HG03159 (cell line): ENCODE data around the gene TGFA.
A peak's percentile ranks its signal among the peaks of the same experiment; 100 is the strongest.

ENCODE experiments used
- ATAC-seq: cut with Tn5 transposase; IDR thresholded peaks from one replicate; pipeline ENCODE4 v1.9.1; 2021; ENCODE audit warnings: mild to moderate bottlenecking, moderate library complexity; ENCODE audit not compliant: unreplicated experiment

Gene TGFA

DNA sequence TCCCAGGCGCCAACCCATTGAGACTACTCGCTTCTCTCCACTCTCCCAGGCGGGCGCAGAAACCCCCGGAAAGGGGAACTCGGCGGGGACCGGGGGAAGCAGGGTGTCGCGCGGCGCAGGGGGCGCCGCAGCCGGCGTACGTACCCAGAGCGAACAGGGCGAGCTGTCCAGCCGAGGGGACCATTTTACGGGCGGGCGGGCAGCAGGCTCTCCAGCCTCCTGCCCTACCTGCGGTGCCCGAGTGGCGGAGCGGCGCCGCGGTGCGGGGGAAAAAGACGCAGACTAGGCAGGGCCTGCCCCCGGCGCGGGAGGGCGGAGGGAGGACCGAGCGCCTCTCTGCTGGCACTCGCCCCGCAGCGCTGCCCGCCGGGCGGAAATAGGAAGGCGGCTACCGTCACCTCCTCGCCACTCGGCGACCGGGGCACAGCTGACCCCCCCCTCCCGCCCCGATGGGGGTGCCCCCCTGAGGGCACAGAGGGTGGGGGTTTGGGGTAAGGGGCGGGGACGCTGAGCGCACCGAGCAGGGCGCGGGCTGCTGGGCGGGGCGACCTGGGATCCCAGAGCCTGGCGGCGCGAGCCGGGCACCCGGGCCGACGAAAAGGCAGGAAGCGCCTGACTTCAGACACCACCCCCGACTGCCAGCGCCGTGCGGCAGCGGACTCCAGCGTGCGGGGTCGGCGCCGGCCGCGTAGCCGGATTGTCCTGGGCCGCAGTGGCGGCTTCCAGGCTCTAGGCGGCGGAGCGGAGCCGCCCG, at the start of gene TGFA:
Gene TGFA (minus strand): TSS at position 243 of the 754 bp plus-strand sequence. CDS start 59 bp downstream, at position 184.
- peak; percentile 80 for ATAC-seq

DNA sequence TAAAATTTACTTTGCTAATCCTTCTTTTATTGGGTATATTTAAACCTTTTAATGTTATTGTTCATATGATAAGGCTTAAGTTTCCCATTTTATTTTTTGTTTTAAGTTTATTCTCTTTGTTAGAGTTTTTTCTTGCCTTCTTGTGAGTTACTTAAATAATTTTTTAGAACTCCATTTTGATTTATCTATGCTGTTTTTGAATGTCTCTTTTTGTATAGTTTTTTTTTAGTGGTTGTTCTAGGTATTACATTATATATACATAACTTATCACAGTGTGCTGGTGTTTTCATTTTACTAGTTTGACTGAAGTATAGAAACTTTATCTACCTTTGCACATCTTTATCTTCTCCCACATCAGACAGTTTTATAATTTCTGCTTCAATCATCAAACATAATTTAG, 49.4 kb upstream of the TGFA start:
- no peak for ATAC-seq

DNA sequence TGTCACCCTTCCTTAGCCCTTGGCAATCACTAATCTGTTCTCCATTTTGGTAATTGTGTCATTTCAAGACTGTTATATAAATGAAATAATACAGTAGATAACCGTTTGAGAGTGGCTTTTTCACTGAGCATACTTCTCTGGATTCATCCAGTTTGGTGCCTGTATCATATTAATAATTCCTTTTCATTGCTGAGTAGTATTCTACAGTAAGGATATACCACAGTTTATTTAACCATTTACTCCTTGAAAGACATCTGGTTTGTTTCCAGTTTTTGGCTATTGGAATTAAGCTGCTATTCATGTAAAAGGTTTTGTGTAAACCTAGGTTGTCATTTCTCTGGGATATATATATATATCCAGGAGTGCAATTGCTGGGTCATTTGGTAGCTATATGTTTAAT, 44.6 kb upstream of the TGFA start:
- ATAC-seq = no peak

DNA sequence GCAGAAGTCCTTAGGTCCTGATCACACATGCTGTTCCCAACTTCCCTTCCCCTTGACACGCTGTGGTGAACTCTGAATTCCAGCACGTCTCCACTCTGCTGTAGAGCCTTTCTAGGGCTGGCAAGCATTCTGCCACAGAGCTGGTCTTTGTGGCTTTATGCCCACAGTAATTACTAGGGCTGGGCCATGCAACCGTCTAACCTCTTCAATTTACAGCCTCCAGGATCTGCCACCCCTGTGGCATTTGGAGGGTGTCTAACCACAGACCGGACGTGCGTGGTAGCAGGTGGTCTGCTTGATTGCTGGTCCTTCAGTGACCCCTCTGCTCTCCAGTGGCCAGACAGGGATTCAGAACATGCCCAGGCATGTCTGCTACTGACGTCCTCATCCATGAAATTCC, 43.1 kb upstream of the TGFA start:
- no peak for ATAC-seq

DNA sequence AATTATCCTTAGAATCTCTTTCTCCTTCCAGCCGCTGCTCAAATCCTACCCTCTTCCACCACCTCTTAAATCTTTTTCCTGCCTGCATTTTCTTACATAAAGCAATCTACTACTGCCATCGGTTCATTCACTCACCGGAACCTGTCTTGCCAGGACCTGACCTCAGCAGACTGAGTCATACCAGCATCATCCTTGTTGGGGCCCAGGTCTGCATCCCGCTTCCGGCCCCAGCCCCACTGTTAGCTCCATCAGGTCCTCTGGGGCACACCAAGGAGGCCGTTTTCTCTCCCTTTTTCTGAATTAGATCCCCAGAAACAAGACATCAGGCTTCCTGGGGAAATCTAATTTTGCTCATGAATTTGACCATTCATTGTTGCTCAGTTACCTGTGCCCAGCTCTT, 42.7 kb upstream of the TGFA start:
- ATAC-seq = no peak

DNA sequence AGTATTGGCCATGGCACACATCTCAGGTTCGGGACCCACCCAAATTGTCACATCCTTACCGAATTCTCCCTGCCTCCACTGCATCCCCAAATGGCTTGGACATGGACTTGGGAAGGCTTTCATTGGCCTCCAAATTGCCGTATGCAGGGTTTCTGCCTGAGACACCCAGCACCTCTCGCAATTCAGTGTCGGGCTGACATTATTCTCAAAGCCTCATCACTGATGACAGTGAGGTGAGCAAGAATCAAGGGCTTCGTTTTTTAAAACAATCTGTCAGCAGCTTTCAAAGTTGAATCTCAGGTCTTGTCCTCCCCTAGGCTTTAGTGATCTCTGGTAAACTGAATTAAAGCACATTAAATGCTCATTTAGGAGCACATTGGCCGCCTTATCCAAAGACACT, 29.5 kb upstream of the TGFA start:
- no peak for ATAC-seq

DNA sequence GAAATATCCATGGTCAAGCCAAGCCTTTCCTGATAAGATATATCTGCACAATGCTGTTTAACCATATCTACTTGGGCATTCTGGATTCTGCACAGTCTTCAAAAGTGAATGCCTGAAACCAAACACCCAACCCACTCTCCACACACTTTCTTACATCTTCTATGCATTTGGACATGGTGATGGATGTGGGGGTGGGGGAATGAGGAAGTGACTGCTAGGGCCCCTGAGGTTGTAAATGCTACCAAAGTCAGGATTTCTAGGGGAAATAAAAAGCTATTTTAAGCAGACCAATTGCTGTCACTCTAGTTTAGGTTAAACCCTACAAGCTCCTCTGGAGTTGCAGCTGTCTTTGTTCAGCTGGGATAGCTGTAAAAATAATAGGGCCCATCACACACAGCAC, 26.7 kb upstream of the TGFA start:
- no peak for ATAC-seq

DNA sequence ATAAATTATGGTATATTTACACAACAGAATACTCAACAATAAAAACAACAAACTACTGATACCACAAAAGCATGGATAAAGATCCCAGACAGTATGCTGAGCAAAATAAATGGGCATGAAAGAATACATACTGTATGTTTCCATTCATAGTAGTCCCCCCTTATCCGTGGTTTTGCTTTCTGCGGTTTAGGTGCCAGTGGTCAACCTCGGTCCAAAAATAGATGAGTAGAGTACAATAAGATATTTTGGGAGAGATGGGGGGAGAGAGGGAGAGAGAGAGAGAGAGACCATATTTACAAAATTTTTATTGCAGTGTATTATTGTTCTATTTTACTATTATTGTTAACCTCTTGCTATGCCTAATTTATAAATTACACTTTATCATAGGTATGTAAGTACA, 21.0 kb upstream of the TGFA start:
- ATAC-seq = no peak

DNA sequence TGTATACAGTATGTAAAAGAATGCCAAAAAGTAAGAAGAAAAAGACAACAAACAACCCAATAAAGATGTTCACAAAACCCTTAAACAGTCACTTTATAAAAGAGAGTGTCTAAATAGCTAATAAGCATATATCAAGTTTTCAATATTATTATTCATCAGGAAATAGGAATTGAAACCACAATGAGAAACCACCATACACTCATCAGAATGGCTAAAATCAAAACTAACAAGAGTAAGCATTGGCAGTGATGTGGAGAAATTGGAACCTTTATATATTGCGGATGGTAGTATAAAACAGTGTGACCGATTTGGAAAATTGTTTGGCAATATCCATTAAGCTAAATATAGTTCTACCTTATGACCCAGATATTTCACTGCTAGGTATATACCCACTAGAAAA, 20.5 kb upstream of the TGFA start:
- no peak for ATAC-seq

DNA sequence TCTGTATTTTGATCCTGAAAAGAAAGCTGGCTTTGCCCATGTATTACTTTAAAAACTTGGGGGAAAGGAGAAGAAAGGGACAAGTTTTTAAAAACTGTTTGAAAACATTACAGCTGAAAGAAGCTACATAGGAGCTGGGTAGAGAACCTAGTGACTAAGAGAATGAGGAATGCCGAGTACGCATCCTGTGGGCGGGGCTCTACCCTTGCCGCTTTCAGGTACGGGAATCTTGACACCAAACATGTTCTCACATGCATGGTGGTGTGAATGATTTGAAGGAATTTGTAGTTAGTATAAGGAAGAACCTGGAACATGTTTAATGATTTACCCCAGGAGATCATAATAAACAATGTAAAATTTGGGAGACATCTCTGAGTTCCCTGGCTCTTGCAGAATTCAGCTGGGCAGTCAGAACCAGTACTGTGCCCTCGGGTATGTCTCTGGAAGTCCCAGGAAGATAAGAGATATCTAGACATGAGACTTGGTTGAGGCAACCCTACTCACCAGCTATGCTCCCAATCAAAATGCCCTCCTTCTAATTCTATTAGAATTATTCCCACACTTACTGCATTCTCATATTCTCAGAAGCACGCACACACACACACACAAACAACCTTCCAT, 16.5 kb upstream of the TGFA start:
- ATAC-seq = no peak

DNA sequence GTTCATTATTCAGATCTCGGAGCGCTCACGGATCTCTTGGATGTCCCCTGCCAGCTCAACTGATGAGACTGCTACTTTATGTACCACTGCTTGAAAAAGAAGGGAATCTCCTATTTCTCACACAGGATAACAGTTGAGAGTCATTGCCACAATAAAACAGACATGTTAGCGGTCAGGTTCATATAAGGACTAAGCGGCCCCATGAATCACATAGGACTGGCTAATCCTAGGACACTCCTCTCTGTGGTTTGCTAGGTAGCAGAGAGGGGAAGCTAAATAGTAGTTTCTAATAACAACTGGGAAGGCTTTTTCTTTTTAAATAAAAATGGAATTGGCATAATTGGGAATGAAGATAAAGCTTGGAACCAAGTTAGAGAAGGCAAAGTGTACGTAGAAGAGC, 15.9 kb upstream of the TGFA start:
- ATAC-seq = no peak

DNA sequence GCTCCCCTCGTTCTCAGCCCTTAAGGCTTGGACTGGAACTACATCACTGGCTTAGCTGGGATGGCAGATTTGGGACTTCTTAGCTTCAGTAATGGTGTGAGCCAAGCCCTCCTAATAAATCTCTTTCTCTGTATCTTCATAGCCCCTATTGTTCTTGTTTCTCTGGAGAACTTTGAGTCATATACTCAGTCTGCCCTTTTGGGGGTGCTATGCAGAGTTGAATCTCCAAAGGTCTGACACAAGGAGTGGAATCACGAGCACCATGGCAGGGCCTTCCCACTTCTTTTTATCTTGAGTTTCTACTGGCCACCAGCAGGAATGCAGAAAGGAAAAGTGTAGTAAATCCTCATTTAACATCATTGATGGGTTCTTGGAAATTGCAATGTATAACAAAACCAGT, 13.3 kb upstream of the TGFA start:
- no peak for ATAC-seq

DNA sequence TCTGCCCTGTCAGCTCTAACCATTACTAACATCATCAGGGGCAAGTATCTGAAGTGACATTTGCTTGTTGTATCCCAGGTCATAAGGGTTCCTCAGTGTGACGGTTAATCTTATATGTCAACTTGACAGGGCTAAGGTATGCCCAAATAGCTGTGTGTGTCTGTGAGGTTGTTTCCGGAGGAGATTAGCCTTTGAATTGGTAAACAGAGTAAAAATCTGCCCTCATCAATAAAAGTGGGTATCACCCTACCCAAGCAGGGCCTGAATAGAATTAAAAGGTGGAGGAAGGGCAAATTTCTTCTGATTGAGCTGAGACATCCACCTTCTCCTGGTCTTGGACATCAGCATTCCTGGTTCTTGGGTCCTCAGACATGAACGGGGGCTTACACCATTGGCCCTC, 12.8 kb upstream of the TGFA start:
- no peak for ATAC-seq

DNA sequence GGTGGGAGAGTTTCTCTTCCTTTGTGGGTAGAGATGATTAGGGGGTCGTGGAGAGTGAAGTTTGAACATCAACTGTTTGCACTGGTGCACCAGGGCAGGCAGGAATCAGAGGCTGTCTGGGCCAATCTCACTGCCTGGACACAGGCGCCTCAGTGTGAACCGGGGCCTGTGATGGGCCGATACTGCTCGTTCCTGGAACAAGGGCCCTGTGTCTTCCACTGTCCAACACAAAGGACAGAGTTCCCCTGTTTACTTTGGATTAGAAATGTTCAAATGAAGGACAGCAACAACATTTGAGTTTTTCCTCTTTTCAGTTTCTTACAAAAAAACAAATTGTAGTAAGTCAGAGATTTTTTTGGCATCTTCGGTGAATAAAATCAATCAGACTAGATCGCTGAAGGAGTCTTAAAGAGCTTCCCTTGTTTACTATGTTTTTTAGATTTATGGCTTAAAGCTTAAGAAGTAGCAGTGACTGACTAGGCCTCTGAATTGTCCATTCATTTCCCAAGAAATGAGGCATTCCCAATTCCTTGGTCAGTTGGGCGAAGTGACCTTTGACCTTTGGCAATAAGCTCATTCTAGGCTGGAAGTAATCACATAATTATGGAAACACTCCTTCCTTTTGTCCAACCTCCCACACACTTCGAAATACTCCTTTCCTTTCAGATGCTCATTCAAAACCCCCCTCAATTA, 11.6 kb upstream of the TGFA start:
- no peak for ATAC-seq

DNA sequence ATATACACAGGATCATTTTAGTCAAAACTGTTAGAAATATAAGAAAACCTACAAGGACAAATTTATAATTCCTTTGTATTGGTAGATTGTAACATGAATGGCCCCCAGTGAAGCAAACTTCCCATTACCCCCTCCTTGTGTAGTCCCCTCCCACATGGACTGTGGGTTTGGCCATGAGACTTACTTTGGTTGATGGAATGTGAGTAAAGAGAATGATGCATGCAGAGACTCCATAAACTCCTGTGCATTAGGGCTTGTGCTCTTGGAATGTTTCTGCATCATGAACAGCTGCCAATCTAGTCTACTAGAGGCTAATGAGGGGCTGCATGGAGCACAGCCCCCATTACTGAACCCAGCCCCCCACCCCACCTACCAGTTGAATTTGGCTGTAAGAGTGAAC, 8.3 kb upstream of the TGFA start:
- ATAC-seq = no peak

DNA sequence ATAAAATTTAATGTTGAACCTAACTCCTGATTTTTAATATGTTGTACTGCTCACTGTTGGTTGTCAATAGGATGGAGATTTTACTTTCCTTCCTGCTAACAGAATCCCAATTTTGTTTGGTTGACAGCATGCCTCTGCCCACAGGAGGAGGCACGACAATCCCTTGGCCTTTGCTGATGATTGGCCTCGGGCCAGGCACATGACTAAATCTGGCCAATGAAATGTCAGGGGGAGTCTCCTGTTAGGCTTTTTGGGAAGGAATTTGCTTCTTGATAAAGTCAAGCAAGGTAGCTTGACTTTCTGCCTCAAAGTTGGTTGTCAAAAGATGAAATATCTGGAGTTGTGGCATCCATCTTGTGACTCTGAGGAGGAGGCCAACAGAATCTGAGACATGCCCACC, 6.8 kb upstream of the TGFA start:
- no peak for ATAC-seq

DNA sequence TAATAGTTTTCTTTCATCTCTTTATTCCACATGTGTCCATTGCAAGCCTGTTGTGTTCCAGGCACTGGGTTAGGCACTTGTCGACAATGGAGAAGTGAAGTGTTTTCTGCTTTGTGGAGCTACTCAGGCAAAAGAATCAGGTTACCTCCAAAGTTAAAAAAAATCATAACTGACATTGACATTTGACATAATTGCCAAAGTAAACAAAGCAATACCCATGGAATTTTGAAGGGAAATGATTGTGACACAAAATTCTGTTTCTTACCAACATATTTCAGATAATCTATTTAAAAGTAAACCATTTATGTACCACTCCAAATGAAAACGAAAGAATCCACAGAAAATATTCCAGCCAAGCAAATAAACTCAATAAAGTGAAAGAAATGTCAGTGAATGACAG, 6.4 kb upstream of the TGFA start:
- ATAC-seq = no peak

DNA sequence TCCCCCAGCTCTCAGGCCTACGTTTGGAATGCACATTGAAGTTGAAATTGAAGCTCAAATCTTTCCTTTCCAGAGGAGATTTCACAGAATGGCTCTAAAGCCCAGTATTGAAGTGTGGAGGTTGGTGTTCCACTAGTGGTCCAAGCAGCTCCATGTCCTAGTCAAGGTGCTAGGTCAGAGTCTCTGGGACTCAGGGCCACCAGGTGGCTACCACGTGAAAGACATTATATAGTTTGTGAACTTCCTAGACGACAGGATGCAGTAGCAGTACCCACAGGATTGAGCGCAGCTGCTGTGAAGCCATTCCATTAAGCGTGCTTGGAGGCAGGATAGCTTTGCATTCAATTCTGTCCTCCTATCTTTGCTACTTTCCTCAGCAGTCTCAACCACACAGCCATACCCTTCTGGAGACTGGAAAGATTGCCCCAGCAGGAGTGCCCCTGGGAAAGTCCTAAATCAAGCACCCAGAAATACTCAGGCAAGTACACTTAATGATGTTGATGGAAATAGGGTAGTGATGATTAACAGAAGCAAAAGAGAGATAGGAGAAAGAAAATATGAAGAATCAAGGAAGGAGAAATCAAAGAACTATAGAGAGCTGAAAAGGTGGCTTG, 4.7 kb upstream of the TGFA start:
- no peak for ATAC-seq

DNA sequence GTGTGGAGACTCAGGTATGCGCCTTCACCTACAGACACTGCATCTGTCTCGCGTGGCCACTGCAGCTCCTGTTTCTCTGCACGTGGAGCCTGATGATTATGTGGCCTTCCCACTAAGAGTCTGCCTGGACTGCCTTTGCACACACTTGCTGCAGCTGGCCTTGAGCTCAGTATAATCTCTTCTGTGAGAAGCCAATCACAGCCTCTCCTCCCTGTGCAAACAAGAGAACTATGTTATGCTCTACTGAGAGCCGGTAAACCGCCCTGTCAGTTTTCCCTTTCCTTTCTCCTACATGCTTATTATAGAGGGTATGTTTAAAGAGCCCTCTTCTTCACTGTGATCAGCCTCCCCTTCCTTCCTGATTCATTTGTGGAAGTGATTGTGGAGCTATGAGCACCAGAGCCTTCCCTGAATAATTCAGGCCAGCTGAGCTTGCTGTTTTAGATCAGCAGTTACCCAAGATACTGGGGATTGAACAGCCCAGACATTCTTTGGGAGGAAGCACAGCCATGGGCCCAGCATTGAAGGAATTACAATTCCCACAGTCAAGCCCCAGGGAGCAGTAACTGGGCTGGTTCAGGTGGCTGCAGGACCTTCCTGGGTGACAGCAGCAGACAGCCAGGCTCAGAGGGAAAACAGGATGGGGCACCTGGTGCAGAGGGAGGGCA, 3.7 kb upstream of the TGFA start:
- ATAC-seq = no peak

DNA sequence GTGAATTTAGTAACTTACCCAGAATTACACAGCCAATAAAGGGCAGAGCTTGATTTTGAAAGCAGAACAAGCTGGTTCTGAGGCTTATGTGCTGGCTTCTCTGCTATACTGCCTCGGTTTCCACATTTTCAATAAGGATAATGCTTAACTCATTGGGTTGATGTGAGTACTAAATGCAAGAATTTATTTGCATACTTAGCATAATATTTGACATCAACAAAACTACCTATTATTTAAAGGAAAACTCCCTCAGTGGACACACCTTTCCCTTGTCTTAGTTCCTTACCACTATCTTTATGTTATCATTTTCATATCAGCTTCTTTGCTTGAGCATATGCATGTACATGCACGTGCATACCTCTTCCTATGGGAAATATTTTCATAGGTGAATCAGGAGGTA, 3.0 kb upstream of the TGFA start:
- ATAC-seq = no peak

DNA sequence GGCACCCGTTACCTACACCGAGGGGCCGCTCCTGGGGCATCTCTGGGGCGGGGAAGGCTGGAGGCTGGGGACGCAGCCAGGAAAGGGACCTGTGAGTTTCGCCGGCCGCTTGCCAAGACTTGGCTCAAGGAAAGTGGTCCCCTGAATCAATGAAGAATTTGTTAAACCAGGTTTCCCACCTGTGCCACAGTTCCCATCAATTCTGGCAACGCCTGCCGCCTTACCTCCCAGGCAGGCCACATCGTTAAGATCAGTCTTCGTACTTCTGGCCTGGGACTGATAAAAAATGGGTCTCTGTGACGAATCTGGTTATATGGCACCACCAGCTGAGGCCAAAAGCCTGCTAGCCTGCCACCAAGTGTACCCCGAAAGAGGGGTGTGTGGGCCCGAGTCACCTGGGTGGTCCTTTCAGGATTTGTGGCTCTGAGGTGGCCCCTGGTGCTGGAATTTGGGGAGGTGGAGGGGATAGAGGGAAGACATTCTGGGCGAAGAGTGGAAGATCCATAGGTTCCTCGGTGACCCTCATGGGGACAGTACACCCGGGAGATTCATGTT, 789 bp upstream of the TGFA start:
- no peak for ATAC-seq
